Fibroblast of skin of abdomen (primary cell): Measurements from ENCODE around the gene GRAMD1C.

Experiments
- DNase-seq: peaks from one replicate; pipeline ENCODE4 v3.0.0-alpha.2; 2013

Gene GRAMD1C

GRCh38 chr3:113852506-113852905 is 13.9 kb downstream of the GRAMD1C start:
- no peak for DNase-seq

GRCh38 chr3:113867506-113867905 is 28.9 kb downstream of the GRAMD1C start:
- peak; percentile 50 for DNase-seq

GRCh38 chr3:113873293-113873692 is 34.7 kb downstream of the GRAMD1C start:
- DNase-seq = no peak

- no peak for DNase-seq
These were observed 35.4 kb downstream of the GRAMD1C start for GRCh38 chr3:113873814-113874526.

- no peak for DNase-seq
These were observed 39.8 kb downstream of the GRAMD1C start for GRCh38 chr3:113878403-113878802.

- DNase-seq = no peak
These were observed 46.5 kb downstream of the GRAMD1C start for GRCh38 chr3:113885050-113885449.

- no peak for DNase-seq
These were observed 51.8 kb downstream of the GRAMD1C start for GRCh38 chr3:113890256-113890900.

GRCh38 chr3:113894927-113895326 is 56.3 kb downstream of the GRAMD1C start:
- DNase-seq = no peak

GRCh38 chr3:113895964-113896363 is 57.4 kb downstream of the GRAMD1C start:
- DNase-seq = no peak

GRCh38 chr3:113896930-113897329 is 58.3 kb downstream of the GRAMD1C start:
- no peak for DNase-seq

GRCh38 chr3:113897373-113897777 is 58.8 kb downstream of the GRAMD1C start:
- no peak for DNase-seq

GRCh38 chr3:113898892-113899291 is 60.3 kb downstream of the GRAMD1C start:
- DNase-seq = peak; percentile 55

- DNase-seq = no peak
These were observed 68.1 kb downstream of the GRAMD1C start for GRCh38 chr3:113906568-113907140.

- DNase-seq = no peak
These were observed 69.5 kb downstream of the GRAMD1C start for GRCh38 chr3:113908133-113908532.

GRCh38 chr3:113910966-113911365 is 72.4 kb downstream of the GRAMD1C start:
- DNase-seq = peak; percentile 51

GRCh38 chr3:113912552-113913236 is 74.1 kb downstream of the GRAMD1C start:
- DNase-seq = peak; percentile 63

- DNase-seq = peak; percentile 95
These were observed 76.1 kb downstream of the GRAMD1C start for GRCh38 chr3:113914646-113915045.

- no peak for DNase-seq
These were observed 89.0 kb downstream of the GRAMD1C start for GRCh38 chr3:113927556-113927955.

- no peak for DNase-seq
These were observed 108.2 kb downstream of the GRAMD1C start for GRCh38 chr3:113946831-113947230.

- peak; percentile 34 for DNase-seq
These were observed 108.9 kb downstream of the GRAMD1C start, which contains the start of gene ZDHHC23 for GRCh38 chr3:113947372-113948014. ZDHHC23 (plus strand) TSS chr3:113948013; CDS start chr3:113948803, 790 bp downstream.

- no peak for DNase-seq
These were observed 109.7 kb downstream of the GRAMD1C start for GRCh38 chr3:113948015-113948917.

- peak; percentile 18 for DNase-seq
These were observed 114.3 kb downstream of the GRAMD1C start for GRCh38 chr3:113952921-113953320.
